COR-L47 (cell line): ENCODE data around the gene ABLIM2.

Source experiments
- DNase-seq: peaks from one replicate; lab custom pipeline; 2025; lab: John Stamatoyannopoulos, UW

ABLIM2 gene

DNA sequence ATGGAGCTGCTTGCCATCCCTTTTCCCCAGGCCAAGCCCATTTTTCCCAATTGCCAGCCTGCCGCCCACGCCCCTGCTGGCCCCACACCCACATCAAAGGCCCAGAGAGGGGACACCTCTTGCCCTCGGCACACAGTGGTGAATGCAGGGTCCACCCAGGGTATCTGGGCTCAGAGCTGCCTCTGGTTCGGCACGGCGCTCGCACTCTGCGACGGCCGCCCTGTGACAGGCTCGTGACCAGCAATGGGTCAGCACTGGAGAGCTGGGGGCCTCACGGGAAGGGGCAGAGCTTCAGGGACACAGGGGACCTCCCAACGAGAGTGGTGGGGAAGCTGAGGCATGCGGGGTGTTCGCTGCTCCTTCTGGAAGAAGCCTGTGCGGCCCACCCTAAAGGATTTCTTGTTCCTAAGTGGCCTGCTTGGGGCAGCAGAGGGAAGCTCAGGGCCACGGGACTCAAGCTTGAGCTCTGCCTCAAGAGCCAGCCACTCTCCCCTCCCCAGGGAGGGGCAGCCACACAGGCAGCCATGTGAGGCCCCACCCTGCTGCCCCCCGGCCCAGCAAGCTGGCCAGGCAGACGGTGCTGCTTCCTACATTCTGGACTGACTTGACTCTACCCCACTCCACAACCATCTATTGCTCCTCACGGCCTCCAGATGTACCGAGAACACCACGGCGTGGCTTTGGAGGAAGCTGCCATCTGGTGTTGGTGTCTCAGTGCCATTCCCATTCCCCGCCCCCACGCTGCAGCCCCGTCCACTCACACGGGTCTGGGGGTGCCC is 73.7 kb downstream of the ABLIM2 start:
- DNase-seq = no peak

DNA sequence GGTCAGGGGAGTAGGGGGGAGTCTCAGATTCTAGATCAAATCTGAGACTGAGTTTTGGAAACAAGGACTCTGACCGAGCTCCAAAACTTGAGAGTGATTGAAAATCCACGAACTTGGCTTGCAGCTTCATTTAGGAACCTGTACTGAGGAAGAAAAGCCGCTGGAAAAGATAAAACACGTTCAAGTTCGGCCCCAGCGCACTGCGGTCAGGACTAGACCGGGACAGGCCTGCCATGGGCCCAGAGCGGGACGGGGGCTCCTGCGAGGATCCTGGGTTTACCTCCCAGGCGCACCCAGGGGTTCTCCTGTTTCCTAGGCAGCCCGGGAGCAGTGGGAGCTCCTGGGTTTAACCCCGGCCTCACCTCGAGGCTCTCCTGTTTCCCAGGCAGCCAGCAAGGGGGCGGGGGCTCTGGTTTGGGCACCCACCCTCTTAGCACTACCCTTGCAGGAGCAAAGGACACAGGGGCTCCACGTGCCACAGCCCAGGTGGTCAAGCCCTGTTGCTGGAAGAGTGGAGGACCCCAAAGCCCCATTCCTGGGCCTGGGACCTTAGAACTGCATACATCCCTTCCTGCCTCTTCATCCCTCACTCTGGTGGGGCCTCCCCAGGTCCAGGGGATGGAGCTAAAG is 74.5 kb downstream of the ABLIM2 start:
- DNase-seq = no peak

DNA sequence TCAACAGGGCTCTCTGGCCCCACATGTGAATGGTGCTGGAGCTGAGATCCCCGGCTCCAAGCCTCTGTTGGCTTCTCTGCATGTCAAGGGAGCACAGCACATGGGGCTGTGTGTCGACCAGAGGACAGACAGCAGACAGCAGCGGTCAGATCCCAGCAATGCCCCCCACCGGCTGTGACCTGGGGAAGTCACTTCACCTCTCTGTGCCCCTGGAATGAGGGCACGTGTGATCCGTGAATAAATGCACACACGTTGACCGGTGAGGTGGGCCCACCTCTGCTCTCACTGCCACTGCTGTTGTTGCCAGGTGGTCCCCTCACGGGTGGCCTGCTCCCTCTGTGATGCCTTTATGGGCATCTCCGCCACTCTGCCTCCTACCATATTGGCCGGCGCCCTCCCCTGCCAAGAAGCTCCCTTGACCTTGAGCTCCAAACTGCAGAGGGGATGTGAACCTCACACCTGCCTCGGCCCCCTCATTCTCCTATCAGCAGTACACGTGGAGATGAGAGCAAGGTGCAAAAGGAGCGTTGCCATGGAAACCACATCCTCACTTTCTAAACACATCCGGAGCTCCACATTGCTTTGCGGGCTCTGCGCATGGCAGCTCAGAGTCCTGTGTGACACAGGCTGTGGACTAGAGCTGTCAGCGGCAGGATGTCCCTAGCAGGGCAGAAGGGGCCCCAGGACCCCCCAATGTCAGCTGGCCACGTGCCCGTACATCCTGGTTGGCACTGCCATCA is 75.4 kb downstream of the ABLIM2 start:
- no peak for DNase-seq

DNA sequence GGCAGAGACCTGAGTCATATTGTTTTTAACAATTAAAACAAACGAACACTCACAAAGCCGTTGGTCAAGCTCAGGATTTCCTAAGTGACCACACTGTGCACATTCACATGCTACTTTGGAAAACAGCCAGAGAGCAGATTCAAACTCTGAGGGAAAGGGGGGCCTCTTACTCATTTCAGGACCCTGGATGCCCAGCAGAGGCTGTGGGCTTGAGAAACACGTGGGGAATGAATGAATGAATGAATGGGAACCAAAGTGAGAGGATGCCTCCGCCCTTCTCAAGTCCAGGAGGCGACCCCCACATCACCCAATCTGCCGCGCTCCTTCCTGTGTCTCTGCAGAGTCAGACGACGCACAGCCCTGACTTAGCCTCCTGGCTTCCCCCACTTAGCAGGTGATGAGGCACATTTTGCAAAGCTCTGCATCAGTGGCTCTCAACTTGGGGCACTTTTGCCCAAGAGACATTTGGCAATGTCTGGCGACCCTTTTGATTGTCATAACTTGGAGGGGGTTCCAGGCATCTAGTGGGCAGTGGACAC is 76.0 kb downstream of the ABLIM2 start:
- peak; percentile 47 for DNase-seq

DNA sequence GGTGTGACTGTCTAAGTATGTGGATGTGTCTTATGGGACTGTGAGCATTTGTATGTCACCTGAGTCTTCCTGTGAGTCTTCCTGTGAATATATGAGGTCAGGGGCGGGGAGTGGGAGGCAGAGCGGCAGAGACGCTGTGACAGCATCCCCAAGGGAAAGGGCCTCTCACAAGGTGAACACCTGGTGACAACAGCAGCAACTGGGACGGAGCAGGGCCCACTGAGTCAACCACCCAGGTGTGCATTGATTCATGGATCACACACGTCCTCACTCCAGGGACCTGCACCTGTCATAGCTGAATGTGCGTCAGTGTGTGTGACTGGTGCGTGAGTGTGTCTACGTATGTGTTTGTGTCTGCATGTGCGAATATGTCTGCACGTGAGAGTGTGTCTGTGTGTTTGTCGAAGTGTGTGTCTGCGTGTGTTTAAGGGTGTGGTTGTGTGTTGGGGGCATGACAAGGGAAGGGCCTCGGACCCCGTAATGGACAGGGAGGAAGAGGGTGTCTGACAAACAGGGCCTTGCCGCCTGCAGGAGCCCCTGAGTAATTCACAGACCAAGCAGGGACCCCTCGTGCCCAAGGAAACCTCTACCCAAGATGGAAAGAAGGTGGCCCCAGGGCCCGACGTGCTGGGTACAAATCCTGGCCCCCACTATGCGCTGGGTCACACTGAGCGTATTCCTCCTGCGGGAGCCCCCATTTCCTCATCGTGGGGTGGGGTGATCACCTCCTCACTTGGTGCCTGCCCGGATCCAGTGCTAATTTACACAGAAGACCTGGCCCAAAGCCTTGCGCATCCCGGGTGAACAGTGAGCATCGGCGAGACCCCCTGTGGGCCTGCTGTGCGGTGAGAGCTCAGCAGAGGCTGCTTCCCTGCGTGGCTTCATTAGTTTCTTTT is 76.7 kb downstream of the ABLIM2 start:
- no peak for DNase-seq

DNA sequence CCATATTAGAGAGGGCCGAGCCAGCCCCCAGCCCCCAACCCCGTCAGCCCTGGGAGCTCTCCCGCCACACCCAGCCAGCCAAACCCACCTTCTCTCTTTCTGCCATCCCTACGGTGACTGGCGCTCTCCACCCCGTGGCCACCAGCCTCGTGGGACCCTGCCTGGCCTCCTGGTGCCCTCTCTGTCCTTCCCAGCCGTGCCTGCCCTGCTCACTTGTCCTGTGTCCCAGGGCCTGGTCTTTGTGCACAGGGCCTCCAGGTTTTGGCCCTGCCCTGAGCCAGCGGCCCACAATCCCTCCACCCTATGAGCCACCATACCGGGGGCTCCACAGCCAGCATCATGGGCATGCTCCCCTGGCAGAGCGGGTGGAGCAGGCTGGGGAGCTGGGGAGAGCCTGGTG is 77.4 kb downstream of the ABLIM2 start:
- DNase-seq = no peak

DNA sequence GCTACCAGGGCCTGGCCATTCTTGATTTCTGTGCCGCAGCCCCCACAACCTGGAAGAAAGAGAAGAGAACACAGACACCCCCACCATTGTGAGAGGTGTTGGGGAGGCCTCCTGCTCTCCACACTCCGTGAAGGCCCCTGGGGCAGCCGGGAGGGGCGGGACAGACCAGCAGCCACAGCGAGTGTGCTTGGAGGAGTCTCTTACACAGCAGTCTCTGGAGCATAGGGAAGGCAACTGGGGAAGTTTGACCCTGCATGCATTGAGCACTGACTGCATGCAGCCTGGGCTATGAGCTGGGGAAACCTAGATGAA is 77.9 kb downstream of the ABLIM2 start:
- DNase-seq = no peak

DNA sequence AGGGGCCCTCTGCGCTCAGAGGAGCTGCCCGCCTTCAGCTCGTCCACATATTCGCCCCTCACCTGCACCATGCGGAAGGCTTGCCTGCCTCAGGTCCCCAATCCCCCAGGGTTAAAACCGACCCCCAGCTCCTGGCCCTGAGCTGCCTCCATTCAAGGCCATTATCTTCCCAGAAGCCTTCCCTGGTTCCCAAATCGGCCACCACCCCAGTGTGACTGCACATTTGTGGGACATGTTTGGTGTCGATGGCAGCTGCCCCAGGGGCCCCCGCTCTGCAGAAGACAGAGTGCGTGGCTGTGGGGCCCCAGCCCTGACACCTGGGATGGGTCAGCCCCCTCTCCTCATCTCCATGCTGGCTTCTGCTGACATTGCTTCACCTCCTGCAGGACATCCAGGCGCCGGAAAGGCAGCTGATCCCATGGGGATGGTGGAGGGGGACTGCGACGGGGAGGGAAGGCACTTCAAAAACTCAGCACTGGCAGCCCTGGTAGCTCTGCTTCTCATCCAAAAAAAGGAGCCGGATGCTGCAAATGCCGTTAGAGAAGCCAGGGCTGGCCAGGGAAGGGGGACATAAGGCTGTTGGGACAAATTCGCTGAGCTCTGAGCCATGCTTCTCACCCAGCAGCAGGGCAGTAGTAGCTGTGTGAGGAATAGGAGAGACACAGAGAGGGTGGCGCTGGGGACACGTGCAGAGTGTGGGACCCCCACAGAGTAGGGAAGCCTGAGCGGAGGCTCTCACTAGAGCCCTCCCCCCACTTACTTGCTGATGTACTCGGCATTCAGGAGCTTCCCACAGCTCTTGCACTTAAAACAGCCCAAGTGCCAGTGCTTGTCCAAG is 78.5 kb downstream of the ABLIM2 start:
- DNase-seq = no peak

DNA sequence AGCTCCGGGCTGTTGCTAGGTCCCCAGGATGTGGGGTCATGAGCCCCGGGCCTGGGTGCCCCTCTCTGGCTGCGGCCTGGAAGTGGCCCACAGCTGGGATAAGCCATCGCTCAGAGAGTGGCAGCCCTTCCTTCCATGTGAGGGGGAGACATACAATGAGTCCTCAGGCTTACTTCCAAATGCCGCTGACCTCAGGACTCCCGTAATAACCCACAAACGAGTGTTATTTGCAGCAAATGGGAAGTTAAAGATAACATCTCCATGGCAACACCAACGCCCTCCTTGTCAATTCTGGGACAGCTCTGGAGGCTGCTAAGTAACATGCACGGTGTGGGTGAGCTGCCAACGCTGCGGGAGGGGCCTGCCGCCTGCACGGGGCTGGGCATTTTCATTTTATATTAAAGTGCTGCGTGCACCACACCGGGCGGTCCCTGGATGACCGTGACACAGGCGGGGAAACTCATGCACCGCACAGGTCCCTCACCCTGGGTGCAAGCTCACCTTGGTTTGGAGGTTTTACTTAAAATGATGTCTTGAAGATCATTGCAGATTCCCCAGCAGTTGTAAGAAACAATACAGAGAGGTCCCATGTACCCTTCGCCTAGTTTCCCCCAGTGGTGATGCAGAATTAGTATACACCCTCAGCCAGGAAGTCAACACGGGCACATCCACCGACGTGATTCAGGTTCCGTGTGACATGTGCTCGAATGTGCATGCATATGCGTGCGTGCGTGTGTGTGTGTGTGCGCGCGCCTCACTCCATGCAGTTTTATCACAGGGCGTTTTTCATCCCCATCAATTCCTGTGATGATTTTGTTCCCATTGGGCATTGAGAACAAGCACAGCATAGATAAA is 79.4 kb downstream of the ABLIM2 start:
- no peak for DNase-seq

DNA sequence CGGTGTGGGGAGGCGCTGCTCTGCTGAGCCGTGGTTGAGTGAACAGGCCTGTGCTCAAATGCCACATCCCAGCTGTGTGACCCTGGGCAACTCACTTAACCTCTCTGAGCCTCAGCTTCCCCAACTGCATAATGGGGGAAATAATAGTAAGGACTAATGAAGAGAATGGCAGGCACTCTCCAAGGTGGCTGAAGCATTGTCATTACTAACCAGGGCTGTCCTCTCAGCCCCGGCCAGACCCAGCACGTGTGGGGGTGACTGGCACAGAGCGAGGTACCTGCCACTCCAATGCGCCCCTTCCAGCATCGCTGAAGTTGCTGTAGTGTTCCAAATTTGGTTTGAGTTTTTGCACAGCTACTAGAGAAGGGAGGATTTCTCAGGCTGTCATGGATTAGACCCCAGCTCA is 80.0 kb downstream of the ABLIM2 start:
- DNase-seq = no peak

DNA sequence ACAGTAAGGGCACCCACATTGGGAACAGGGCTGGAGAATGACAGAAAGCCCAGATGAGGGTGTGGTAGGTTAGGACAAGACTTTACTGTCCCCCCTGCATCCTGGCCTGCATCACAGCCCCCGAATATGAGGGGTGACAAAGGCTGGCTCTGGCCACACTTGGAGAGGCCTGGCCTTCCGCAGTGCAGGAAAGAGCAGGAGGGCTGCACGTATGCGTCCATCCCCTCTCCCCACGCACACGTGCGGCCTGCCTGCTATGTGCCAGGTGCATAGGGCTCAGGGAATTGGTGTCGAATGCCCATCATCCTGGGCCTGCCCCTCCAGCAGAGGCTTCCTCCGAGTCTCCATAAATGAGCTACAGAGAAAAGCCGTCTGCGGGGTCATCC is 80.5 kb downstream of the ABLIM2 start:
- no peak for DNase-seq

DNA sequence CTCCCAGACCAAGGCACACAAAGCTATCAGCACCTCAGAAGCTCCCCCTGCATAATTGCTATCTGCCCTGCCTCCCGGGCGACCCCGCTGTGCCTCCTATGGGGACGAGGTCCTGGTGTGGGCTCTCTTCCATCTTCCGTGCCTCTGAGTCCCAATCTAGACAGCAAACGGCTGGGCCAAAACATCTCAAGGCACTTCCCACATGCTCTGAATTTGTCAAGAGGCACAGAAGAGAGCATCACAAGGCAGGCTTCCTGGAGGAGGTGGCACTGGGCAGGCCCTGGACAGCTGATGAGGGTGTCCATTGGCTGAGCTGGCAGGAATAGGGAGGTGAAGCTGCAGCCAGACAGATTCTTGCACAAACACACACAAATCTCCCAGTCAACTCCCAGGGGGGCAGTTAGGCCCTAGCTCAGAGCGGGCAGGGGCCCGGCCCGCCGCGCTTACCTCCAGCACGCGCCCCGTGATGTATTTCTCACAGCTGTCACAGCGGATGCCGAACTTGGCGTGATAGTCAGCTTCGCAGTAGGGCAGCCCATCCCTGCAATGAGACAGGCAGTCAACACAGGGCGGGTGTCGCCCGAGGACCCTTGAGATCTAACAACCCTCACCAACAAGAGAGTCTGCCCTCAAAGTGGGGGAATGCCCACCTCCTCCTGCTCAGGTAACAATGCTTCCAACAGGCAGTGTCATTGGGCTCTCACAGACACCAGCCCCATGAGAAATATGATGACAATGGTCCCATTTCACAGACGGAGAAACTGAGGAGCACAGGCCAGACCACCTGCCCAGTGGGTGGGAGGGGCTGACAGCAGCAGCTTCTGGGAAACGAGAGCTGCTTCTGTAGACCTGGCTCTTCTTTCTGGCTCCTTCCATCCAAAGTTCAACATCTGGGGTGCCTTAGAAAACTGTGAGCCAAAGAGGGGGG is 81.2 kb downstream of the ABLIM2 start:
- DNase-seq = no peak

DNA sequence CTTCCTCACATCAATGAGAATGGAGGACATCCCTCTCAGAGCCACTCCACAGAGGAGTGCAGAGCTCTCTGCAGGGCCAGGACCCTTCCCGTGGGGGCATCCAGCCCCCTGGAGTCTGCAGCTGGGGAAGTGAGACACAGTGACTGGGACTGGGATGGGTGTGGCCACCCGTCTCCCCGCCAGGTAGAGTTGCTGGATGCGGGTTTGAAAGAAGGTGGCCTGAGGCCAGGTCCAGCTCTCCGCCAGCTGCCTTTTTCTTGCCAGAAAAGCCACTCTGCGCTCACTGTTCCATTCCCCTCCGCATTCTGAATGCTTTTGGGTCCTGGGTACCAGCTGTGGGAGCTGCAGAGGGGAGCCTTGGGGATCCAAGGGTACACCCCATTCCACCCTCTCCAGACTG is 82.6 kb downstream of the ABLIM2 start:
- no peak for DNase-seq

DNA sequence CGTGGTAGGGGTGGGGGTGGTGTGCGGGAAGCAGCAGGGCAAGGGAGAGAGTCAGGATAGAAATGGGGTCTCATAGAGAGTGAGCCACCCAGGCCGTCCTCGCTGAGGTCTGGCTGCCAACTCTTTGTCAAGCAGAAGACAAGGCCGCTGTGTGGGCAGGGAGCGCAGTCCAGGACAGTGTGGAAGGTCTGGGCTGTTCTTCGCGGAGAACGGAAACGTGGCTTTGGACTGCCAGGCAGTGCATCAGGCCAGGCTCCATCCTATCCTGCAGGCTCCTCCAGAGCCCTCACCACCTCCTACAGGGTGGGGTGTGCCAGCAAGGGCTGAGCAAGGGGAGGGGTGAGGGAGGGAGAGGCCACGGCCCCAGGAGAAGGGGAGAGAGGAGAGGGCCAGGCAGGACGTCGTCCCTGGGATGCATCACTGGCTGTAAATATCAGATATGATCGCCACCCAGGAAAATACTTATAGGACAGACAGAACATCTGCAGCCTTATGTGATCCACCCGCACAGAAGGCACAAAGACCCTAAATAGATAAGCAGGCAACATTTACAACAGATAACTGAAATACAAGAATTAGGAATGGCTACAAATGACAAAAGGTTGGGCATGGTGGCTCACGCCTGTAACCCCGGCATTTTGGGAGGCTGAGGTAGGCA is 85.3 kb downstream of the ABLIM2 start:
- no peak for DNase-seq

DNA sequence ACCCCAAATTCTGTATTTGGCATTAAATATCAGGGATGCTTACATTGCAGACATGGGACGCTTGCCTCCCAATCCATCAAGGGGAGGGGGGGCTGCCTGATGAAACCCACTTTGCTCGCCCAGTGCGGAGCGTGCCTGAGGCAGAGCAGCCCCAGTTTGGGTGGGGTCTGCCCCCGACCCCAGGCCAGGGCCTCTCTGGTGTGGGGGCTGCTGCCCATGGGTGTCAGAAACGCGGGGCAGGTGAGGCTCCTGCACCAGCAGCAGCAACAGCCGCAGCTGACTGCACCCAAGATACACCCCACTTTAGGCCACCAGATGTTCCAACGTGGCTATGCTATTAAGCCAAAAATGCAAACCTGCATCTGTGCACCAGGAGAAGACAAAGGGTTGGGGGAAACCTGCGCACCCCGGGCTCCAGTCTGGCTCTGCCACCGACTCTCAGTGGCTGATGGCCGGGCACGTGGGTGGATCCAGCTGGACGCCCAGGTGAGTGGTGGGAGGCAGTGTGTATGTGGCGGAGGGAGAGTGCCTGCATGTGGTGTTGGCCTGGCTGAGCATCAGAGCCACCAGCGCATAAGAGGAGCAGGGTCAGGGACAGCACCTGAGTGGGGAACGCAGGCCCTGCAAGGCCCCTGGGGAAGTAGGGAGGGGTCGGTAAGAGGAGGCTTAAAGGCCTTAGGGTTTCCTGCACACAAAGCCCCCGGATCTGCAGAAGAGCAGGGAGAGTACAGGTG is 86.2 kb downstream of the ABLIM2 start:
- DNase-seq = no peak

DNA sequence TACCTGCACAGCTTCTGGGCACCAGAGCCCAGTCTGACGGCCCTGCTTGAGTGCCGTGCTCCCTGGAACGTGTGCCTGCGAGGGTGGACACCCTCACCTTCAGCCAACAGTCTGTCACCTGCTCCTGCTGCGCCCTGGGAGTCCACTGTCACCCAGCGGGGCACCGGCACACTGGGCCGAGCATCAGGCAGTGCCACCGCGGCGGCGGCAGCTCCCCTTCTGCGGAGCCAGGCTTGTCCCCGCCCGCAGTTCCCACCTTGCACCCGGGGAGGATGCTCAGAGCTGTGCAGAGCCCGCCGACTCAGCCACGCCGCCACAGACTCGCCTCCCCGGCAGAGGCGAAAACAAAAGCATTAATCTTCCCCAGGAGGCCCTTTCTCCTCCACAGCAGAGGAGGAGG is 86.8 kb downstream of the ABLIM2 start:
- DNase-seq = peak; percentile 83
